Panc1 (cell line): Measurements from ENCODE around the gene TMEM37. TPM values are rescaled to one million over a fixed set of nuclear protein-coding genes. Genes with fewer than 3 reads are reported as not detected.

ENCODE experiments used
- ATAC-seq: fragments of 200-7000 bp; cut with Tn5 transposase; 2 replicates; pipeline ENCODE4 v1.9.1; 2020; ENCODE audit warnings: mild to moderate bottlenecking, moderate library complexity
- BruUV-seq: library from RNA; stranded (reverse); fragments of 400-500 nt; replicated peaks from 2 replicates; lab custom pipeline; 2021; lab: Mats Ljungman, UMichigan
- CTCF ChIA-PET: fragments of 300-600 bp; sonication (Branson Sonifier 250); formaldehyde crosslinking; loops from one replicate; lab custom pipeline; 2022; ENCODE audit warnings: antibody characterized with exemption; lab: Charles Lee
- POLR2A ChIA-PET: fragments of 300-600 bp; sonication (Branson Sonifier 250); formaldehyde crosslinking; loops from one replicate; lab custom pipeline; 2022; ENCODE audit warnings: antibody characterized with exemption; lab: Charles Lee
- DNase-seq: peaks from one replicate; pipeline ENCODE4 v3.0.0-alpha.2; 2010; ENCODE audit warnings: low read depth, low spot score
- H3K27ac ChIP-seq: 2 replicates; pipeline ENCODE4 v1.5.1; 2011; ENCODE audit warnings: mild to moderate bottlenecking, low read length, inconsistent platforms
- H3K27me3 ChIP-seq: fragments of 200-500 bp; sonication (Bioruptor generic); 2 replicates; pipeline ENCODE4 v1.6.0; 2014; ENCODE audit warnings: low read length, inconsistent platforms; ENCODE audit not compliant: control insufficient read depth, insufficient read depth
- H3K36me3 ChIP-seq: fragments of 200-500 bp; sonication (Bioruptor generic); 2 replicates; pipeline ENCODE4 v1.5.1; 2014; ENCODE audit warnings: inconsistent platforms, mild to moderate bottlenecking, low read length, moderate library complexity; ENCODE audit not compliant: control insufficient read depth, insufficient read depth
- H3K4me1 ChIP-seq: 2 replicates; pipeline ENCODE4 v1.5.1; 2011; ENCODE audit warnings: inconsistent platforms, mild to moderate bottlenecking, low read length, moderate library complexity; ENCODE audit not compliant: control insufficient read depth, insufficient read depth
- H3K4me3 ChIP-seq, 2 experiments: 2 replicates each; pipeline ENCODE4 v1.5.1; 2011 to 2012; ENCODE audit warnings: low read depth in 2 of 2, low read length in 2 of 2, mild to moderate bottlenecking in 2 of 2, inconsistent platforms in 1 of 2, moderate library complexity in 1 of 2
- H3K9me3 ChIP-seq: fragments of 200-500 bp; sonication (Bioruptor generic); 2 replicates; pipeline ENCODE4 v1.5.1; 2014; ENCODE audit warnings: low read depth, mild to moderate bottlenecking, inconsistent platforms, low read length, moderate library complexity; ENCODE audit not compliant: control insufficient read depth, insufficient read depth
- POLR2AphosphoS5 ChIP-seq: IDR thresholded peaks from 2 replicates; pipeline ENCODE4 v1.6.1; 2012; ENCODE audit warnings: mild to moderate bottlenecking, low read depth, low read length, moderate library complexity
- SIN3A ChIP-seq: IDR thresholded peaks from 2 replicates; pipeline ENCODE4 v1.6.1; 2012; ENCODE audit warnings: low read depth, mild to moderate bottlenecking, low read length, moderate library complexity, borderline replicate concordance; ENCODE audit not compliant: insufficient read depth
- TCF7L2 ChIP-seq: IDR thresholded peaks from 2 replicates; pipeline ENCODE4 v1.6.1; 2011; ENCODE audit warnings: mild to moderate bottlenecking, low read depth, low read length, inconsistent platforms
- in situ Hi-C: cut with HindIII; loops from 2 replicates; pipeline ENCODE4 v1.10.0; 2016; ENCODE audit warnings: low sequenced_read_pairs, low pct_unique_long_range_greater_than_20kb
- intact Hi-C: fragments of 100-400 bp; cut with micrococcal nuclease; formaldehyde crosslinking; loops from one replicate; pipeline ENCODE4 v1.10.0; 2022; ENCODE audit not compliant: unreplicated experiment
- total RNA-seq: library from RNA; stranded (reverse); gene quantifications from one replicate; pipeline ENCODE4 v1.2.1, GENCODE V29; 2021; ENCODE audit not compliant: unreplicated experiment
- TF ChIP-seq, protein P1 (sequence below), 2 experiments: IDR thresholded peaks; 2 replicates each; pipeline ENCODE4 v1.6.1; 2011 to 2012; ENCODE audit warnings: low read depth in 2 of 2, control low read depth in 1 of 2, low read length in 1 of 2, mild to moderate bottlenecking in 1 of 2, moderate library complexity in 1 of 2; ENCODE audit not compliant: insufficient read depth in 1 of 2
- TF ChIP-seq, protein P2 (sequence below): fragments of 450-650 bp; IDR thresholded peaks from 2 replicates; pipeline ENCODE4 v1.5.1; 2017; ENCODE audit warnings: mild to moderate bottlenecking

TMEM37 gene
- total RNA-seq, 1 experiment from 2014 or later: 0.28 TPM

DNA sequence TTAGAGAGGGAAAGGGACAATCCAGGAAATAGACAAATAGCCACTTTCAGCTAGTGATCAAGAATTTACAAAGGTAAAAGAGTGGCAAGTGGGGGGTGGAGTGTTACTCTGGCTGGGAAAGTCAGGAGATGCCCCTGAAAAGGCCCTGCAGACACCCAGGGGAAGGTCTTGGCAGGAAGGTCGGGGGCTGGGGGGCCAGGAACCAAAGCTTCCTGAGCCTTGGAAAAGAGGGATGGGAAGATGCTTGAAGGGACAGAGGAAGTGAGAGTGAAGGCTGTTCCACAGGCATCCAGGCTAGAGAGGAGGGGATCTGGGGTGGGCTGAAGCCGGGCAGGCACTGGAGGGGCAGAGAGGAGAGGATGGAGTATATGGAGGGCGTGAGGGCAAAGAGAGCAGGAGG is 3.9 kb upstream of the TMEM37 start:
- Histone ChIP-seq H3K27ac (no peak overlapping the region), H3K27me3 (peaks cover 23% of the 10 kb centered on the region), H3K9me3 (no peaks in the 10 kb centered on the region), H3K4me1 (no peaks in the 10 kb centered on the region; the same call in 1 of the 2 replicates), H3K36me3 (no peaks in the 10 kb centered on the region), H3K4me3 (no peak overlapping the region)
- ChIA-PET CTCF (interaction anchor here (0.6 kb wide), 1 partner anchor 37 kb away, joined by 5 read pairs; no protein-coding TSS in a partner anchor), POLR2A (no interaction called here)
- intact Hi-C loops (no loop called here), in situ Hi-C loops (no loop called here)
- DNase-seq (no peak), ATAC-seq (no peak)
- no peak for TF ChIP-seq POLR2AphosphoS5
- TF ChIP-seq SIN3A: no peak
- TF ChIP-seq, protein P1, sequence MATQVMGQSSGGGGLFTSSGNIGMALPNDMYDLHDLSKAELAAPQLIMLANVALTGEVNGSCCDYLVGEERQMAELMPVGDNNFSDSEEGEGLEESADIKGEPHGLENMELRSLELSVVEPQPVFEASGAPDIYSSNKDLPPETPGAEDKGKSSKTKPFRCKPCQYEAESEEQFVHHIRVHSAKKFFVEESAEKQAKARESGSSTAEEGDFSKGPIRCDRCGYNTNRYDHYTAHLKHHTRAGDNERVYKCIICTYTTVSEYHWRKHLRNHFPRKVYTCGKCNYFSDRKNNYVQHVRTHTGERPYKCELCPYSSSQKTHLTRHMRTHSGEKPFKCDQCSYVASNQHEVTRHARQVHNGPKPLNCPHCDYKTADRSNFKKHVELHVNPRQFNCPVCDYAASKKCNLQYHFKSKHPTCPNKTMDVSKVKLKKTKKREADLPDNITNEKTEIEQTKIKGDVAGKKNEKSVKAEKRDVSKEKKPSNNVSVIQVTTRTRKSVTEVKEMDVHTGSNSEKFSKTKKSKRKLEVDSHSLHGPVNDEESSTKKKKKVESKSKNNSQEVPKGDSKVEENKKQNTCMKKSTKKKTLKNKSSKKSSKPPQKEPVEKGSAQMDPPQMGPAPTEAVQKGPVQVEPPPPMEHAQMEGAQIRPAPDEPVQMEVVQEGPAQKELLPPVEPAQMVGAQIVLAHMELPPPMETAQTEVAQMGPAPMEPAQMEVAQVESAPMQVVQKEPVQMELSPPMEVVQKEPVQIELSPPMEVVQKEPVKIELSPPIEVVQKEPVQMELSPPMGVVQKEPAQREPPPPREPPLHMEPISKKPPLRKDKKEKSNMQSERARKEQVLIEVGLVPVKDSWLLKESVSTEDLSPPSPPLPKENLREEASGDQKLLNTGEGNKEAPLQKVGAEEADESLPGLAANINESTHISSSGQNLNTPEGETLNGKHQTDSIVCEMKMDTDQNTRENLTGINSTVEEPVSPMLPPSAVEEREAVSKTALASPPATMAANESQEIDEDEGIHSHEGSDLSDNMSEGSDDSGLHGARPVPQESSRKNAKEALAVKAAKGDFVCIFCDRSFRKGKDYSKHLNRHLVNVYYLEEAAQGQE (IDR thresholded peaks at IDR 0.05; ENCODE audit: insufficient read depth in 1 of 2, low read depth in 2 of 2, low read length in 1 of 2): no peak
- no peak for TF ChIP-seq TCF7L2
- no TSS peak for BruUV-seq

DNA sequence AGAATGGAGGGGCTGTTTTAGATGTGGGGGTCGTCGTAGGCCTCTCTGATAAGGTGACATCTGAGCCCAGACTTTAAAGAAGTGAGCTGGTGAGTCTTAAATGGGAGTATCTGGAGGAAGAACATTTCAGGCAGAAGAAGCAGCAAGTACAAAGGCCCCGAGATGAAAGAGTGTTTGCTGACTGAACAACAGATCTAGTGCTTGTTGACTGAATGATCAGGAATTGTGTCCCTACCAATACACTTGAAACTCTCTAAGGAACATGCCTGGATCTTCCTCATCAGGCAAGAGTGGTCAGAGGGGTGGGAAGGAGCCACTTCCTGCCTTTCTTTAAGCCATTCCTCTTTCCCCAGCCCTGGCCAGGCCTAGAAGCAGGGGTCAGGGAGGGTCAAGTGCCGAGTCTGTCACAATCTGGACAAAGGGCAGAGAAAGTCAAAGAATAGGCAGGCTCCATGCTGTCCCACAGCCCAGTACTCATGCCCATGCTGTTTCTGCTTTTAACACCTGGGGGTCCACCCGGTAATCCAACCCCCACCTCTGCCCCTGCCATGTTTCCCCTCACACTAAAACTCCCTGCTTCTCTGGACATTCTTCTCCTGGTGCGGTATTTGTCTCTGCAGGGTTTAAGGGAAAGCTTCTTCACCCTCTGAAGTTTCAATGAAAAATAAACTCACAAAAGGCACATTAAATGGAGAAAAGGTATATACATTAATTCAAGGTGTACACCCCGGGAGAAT is 3.0 kb upstream of the TMEM37 start:
- Histone ChIP-seq H3K9me3 (no peaks in the 10 kb centered on the region), H3K4me1 (no peaks in the 10 kb centered on the region; the same call in 1 of the 2 replicates), H3K36me3 (no peaks in the 10 kb centered on the region), H3K4me3 (no peak overlapping the region), H3K27ac (no peak overlapping the region), H3K27me3 (peaks cover 19% of the 10 kb centered on the region; the same call in 1 of the 2 replicates)
- intact Hi-C loops: no loop called here
- ATAC-seq (no peak), DNase-seq (no peak)
- POLR2A ChIA-PET: no interaction called here
- BruUV-seq: no TSS peak
- TF ChIP-seq SIN3A (no peak), POLR2AphosphoS5 (no peak), TCF7L2 (no peak)
- TF ChIP-seq, protein P2, sequence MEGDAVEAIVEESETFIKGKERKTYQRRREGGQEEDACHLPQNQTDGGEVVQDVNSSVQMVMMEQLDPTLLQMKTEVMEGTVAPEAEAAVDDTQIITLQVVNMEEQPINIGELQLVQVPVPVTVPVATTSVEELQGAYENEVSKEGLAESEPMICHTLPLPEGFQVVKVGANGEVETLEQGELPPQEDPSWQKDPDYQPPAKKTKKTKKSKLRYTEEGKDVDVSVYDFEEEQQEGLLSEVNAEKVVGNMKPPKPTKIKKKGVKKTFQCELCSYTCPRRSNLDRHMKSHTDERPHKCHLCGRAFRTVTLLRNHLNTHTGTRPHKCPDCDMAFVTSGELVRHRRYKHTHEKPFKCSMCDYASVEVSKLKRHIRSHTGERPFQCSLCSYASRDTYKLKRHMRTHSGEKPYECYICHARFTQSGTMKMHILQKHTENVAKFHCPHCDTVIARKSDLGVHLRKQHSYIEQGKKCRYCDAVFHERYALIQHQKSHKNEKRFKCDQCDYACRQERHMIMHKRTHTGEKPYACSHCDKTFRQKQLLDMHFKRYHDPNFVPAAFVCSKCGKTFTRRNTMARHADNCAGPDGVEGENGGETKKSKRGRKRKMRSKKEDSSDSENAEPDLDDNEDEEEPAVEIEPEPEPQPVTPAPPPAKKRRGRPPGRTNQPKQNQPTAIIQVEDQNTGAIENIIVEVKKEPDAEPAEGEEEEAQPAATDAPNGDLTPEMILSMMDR: no peak
- TF ChIP-seq, protein P1 (IDR thresholded peaks at IDR 0.05; ENCODE audit: insufficient read depth in 1 of 2, low read depth in 2 of 2, low read length in 1 of 2): no peak
- CTCF ChIA-PET: interaction anchor here (0.6 kb wide), 1 partner anchor 36 kb away, joined by 5 read pairs; no protein-coding TSS in a partner anchor
- in situ Hi-C loops: no loop called here
